ENCODE results near the gene C19orf47.

GRCh38 chr19:40365613-40366401 is 17.6 kb upstream of the C19orf47 start:
- TF ChIP-seq, protein P1, sequence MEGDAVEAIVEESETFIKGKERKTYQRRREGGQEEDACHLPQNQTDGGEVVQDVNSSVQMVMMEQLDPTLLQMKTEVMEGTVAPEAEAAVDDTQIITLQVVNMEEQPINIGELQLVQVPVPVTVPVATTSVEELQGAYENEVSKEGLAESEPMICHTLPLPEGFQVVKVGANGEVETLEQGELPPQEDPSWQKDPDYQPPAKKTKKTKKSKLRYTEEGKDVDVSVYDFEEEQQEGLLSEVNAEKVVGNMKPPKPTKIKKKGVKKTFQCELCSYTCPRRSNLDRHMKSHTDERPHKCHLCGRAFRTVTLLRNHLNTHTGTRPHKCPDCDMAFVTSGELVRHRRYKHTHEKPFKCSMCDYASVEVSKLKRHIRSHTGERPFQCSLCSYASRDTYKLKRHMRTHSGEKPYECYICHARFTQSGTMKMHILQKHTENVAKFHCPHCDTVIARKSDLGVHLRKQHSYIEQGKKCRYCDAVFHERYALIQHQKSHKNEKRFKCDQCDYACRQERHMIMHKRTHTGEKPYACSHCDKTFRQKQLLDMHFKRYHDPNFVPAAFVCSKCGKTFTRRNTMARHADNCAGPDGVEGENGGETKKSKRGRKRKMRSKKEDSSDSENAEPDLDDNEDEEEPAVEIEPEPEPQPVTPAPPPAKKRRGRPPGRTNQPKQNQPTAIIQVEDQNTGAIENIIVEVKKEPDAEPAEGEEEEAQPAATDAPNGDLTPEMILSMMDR (IDR thresholded peaks at IDR 0.05 in 4 of 5, conservative IDR thresholded peaks at IDR 0.05 in 1 of 5), result no peak
- TF ChIP-seq POLR2A (IDR thresholded peaks at IDR 0.05), result no peak
